Smooth muscle cell (in vitro differentiated cells): Measurements from ENCODE around the gene CCNG2. TPM values are rescaled to one million over a fixed set of nuclear protein-coding genes. Genes with fewer than 3 reads are reported as not detected.

Source experiments
- DNase-seq: peaks from one replicate; lab custom pipeline; 2025; ENCODE audit not compliant: unreplicated experiment; lab: John Stamatoyannopoulos, UW
- H2AFZ ChIP-seq: fragments of 200-600 bp; sonication (generic); 2 replicates; pipeline ENCODE4 v1.6.0; 2016; ENCODE audit warnings: antibody characterized with exemption, low read depth, mild to moderate bottlenecking
- H3F3A ChIP-seq: fragments of 200-600 bp; sonication (generic); 2 replicates; pipeline ENCODE4 v1.6.0; 2017; ENCODE audit warnings: antibody characterized with exemption, low read depth
- H3K27ac ChIP-seq: fragments of 200-600 bp; sonication (generic); 2 replicates; pipeline ENCODE4 v1.5.1; 2016; ENCODE audit warnings: low read depth, mild to moderate bottlenecking
- H3K27me3 ChIP-seq: fragments of 200-600 bp; sonication (generic); 2 replicates; pipeline ENCODE4 v1.6.1; 2016; ENCODE audit warnings: low read depth, mild to moderate bottlenecking
- H3K36me3 ChIP-seq: fragments of 200-600 bp; sonication (generic); 2 replicates; pipeline ENCODE4 v1.5.1; 2016; ENCODE audit warnings: low read depth
- H3K4me1 ChIP-seq: fragments of 200-600 bp; sonication (generic); 2 replicates; pipeline ENCODE4 v1.5.1; 2016; ENCODE audit warnings: low read depth
- H3K4me2 ChIP-seq: fragments of 200-600 bp; sonication (generic); 2 replicates; pipeline ENCODE4 v1.6.0; 2016; ENCODE audit warnings: mild to moderate bottlenecking
- H3K4me3 ChIP-seq: fragments of 200-600 bp; sonication (generic); 2 replicates; pipeline ENCODE4 v1.5.1; 2016; ENCODE audit warnings: mild to moderate bottlenecking
- H3K79me2 ChIP-seq: fragments of 200-600 bp; sonication (generic); 2 replicates; pipeline ENCODE4 v1.6.0; 2016; ENCODE audit warnings: low read depth, mild to moderate bottlenecking
- H3K9ac ChIP-seq: fragments of 200-600 bp; sonication (generic); 2 replicates; pipeline ENCODE4 v1.6.0; 2016; ENCODE audit warnings: low read depth
- H3K9me3 ChIP-seq: fragments of 200-600 bp; sonication (generic); replicated peaks from 2 replicates; pipeline ENCODE4 v1.5.1; 2016; ENCODE audit warnings: low read depth
- H4K20me1 ChIP-seq: fragments of 200-600 bp; sonication (generic); 2 replicates; pipeline ENCODE4 v1.6.0; 2016; ENCODE audit warnings: low read depth
- CTCF ChIP-seq: fragments of 200-600 bp; sonication (generic); IDR thresholded peaks from 2 replicates; pipeline ENCODE4 v1.5.1; 2017; ENCODE audit warnings: borderline replicate concordance, mild to moderate bottlenecking, antibody characterized with exemption; ENCODE audit not compliant: insufficient read depth, poor library complexity, severe bottlenecking
- WGBS: methylation state at CpG from one replicate; pipeline ENCODE4 v1.1.7; 2016; ENCODE audit warnings: low lambda C conversion rate; 5-methylcytosine and 5-hydroxymethylcytosine counted together
- polyA plus RNA-seq: library from polyadenylated mRNA; unstranded; fragments of >200 nt; fragmentation: Nextera tagmentation; extraction: Ambion mirVana; gene quantifications from 2 replicates; pipeline ENCODE4 v1.2.1, GENCODE V29; 2016
- total RNA-seq: library from RNA; depleted of rRNA; stranded (reverse); fragments of >200 nt; gene quantifications from 2 replicates; pipeline ENCODE4 v1.2.3, GENCODE V29; 2014

Gene CCNG2
- total and polyA plus RNA-seq, 2 experiments from 2014 or later: 59.2 to 59.8 TPM

GRCh38 chr4:77187322-77187721 is 30.3 kb downstream of the CCNG2 start:
- Histone ChIP-seq H2AFZ (no peak overlapping the region), H4K20me1 (no peaks in the 10 kb centered on the region), H3K27me3 (no peaks in the 10 kb centered on the region), H3K27ac (no peak overlapping the region), H3K9me3 (no peaks in the 10 kb centered on the region), H3K36me3 (no peaks in the 10 kb centered on the region), H3K4me1 (peaks cover 17% of the 10 kb centered on the region), H3K4me2 (no peak overlapping the region), H3K9ac (no peak overlapping the region), H3F3A (no peaks in the 10 kb centered on the region), H3K4me3 (no peak overlapping the region), H3K79me2 (no peaks in the 10 kb centered on the region)
- DNase-seq: no peak
- TF ChIP-seq CTCF: no peak
- 72% methylated on average over 2 of the region's 2 CpGs for WGBS

GRCh38 chr4:77188498-77189220 is 31.7 kb downstream of the CCNG2 start:
- Histone ChIP-seq H3K4me1 (peaks cover 17% of the 10 kb centered on the region), H3K27me3 (no peaks in the 10 kb centered on the region), H2AFZ (no peak overlapping the region), H3K4me3 (no peak overlapping the region), H3K9me3 (no peaks in the 10 kb centered on the region), H3K36me3 (no peaks in the 10 kb centered on the region), H3K79me2 (no peaks in the 10 kb centered on the region), H3K4me2 (no peak overlapping the region), H3K9ac (no peak overlapping the region), H3K27ac (no peak overlapping the region), H3F3A (no peaks in the 10 kb centered on the region), H4K20me1 (no peaks in the 10 kb centered on the region)
- no peak for TF ChIP-seq CTCF
- WGBS: 88% methylated on average over 9 of the region's 9 CpGs
- no peak for DNase-seq

GRCh38 chr4:77189412-77189811 is 32.4 kb downstream of the CCNG2 start:
- H3K79me2 ChIP-seq: no peaks in the 10 kb centered on the region
- H3K36me3 ChIP-seq: no peaks in the 10 kb centered on the region
- TF ChIP-seq CTCF: no peak
- peaks cover 17% of the 10 kb centered on the region for H3K4me1 ChIP-seq
- H3K4me2 ChIP-seq: no peak overlapping the region
- no peaks in the 10 kb centered on the region for H3K9me3 ChIP-seq
- no peaks in the 10 kb centered on the region for H3F3A ChIP-seq
- no peak for DNase-seq
- no peaks in the 10 kb centered on the region for H3K27me3 ChIP-seq
- H3K4me3 ChIP-seq: no peak overlapping the region
- no peak overlapping the region for H3K9ac ChIP-seq
- no peak overlapping the region for H3K27ac ChIP-seq
- 96% methylated on average over 1 of the region's 1 CpG for WGBS
- no peak overlapping the region for H2AFZ ChIP-seq
- no peaks in the 10 kb centered on the region for H4K20me1 ChIP-seq

- Histone ChIP-seq H4K20me1 (no peaks in the 10 kb centered on the region), H3K36me3 (no peaks in the 10 kb centered on the region), H3K9ac (no peak overlapping the region), H3K27me3 (no peaks in the 10 kb centered on the region), H3K9me3 (no peaks in the 10 kb centered on the region), H3K4me1 (peaks cover 17% of the 10 kb centered on the region), H3K4me2 (peak overlapping the region; percentile 13), H3K4me3 (no peak overlapping the region), H3F3A (no peaks in the 10 kb centered on the region), H3K79me2 (no peaks in the 10 kb centered on the region), H2AFZ (no peak overlapping the region), H3K27ac (peak overlapping the region; percentile 1)
- TF ChIP-seq CTCF: no peak
- 73% methylated on average over 1 of the region's 1 CpG for WGBS
- no peak for DNase-seq
Observed at GRCh38 chr4:77190053-77190452, 33.0 kb downstream of the CCNG2 start.
